Rectal smooth muscle tissue (tissue), 1 donor: Measurements from ENCODE around the gene SORCS1.

ENCODE experiments used
- H3K27ac ChIP-seq: one replicate; pipeline ENCODE4 v1.7.0; 2013; ENCODE audit warnings: low read depth, low read length, inconsistent platforms
- H3K27me3 ChIP-seq: one replicate; pipeline ENCODE4 v1.7.0; 2013; ENCODE audit warnings: low read length; ENCODE audit not compliant: control insufficient read depth, insufficient read depth
- H3K36me3 ChIP-seq: one replicate; pipeline ENCODE4 v1.7.0; 2013; ENCODE audit warnings: low read length; ENCODE audit not compliant: control insufficient read depth, insufficient read depth
- H3K4me1 ChIP-seq: one replicate; pipeline ENCODE4 v1.7.0; 2013; ENCODE audit warnings: low read length; ENCODE audit not compliant: control insufficient read depth, insufficient read depth
- H3K4me3 ChIP-seq: one replicate; pipeline ENCODE4 v1.7.0; 2013; ENCODE audit warnings: low read length
- H3K9ac ChIP-seq: one replicate; pipeline ENCODE4 v1.7.0; 2013; ENCODE audit warnings: low read length

The SORCS1 gene

DNA sequence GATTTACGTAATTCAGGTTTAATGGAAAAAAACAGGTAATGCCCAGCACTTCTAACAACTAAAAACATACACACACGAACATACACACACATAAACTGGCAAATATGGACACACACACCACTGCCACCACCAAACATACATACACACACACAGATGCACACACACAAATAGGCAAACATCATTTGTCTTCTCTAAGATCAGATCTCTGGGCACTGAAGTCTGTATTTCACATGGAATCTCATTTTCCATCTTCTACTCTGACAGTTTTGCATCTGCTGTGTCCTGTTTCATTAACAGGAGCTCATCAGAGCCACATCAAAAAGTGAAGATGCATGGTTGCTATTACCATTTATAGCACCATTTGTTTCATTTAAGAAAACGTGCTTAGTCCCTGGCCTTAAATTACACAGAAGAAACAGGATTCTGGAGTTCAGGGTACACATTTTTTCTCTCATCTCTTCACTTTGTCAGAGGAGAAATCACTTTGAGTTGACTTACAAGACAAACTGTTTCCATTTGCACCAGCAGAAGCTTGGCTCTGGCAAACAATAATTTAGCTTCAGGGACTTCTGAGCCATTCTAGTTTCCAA, 165.3 kb downstream of the SORCS1 start:
- Histone ChIP-seq H3K27ac (no peak overlapping the region), H3K4me1 (peaks cover 14% of the 10 kb centered on the region)

DNA sequence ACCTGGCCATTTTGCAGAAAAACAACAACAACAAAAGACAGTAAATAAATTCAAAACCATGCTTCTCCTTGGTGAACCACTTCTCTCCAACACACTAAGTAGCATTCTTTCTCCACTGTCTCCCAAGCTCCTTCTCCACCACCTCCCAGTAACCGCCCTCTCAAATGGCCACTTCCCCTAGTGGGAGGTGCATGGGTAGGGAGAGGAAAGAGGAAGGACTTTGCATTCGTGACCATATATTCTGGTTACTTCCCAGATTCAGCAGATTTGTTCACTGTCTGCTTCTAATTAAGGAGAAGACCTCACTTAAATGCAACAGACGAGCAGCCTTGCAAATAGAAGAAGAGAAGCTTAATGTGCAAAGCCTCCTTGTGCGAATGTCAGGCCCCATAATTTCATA, 166.8 kb downstream of the SORCS1 start:
- no peaks in the 10 kb centered on the region for H3K36me3 ChIP-seq
- no peak overlapping the region for H3K4me3 ChIP-seq
- no peaks in the 10 kb centered on the region for H3K27me3 ChIP-seq
- no peak overlapping the region for H3K9ac ChIP-seq
- H3K4me1 ChIP-seq, result peaks cover 14% of the 10 kb centered on the region
- H3K27ac ChIP-seq, result no peak overlapping the region

More for the DNA sequence above, 165.3 kb downstream of the SORCS1 start:
- no peaks in the 10 kb centered on the region for H3K36me3 ChIP-seq
- no peaks in the 10 kb centered on the region for H3K27me3 ChIP-seq
- no peak overlapping the region for H3K4me3 ChIP-seq
- H3K9ac ChIP-seq, result no peak overlapping the region

DNA sequence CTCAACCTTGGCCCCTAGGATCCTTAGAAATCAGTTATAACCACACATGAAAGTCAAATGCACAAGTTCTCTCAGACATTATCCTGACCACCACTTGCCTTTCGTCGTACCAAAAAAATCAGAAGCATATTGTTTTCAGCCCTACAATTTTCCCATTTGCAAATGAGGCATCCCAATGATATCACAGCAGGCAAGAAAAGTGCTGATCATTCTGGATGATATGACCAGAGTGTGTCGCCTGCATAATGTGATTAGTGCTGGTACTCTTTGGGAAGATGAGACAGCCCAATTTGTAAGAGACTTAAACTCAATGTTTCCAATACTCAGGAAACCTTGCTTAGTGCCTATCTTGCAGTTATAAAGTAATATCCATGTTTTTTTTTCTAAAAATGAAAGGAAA, 168.0 kb downstream of the SORCS1 start:
- Histone ChIP-seq H3K9ac (no peak overlapping the region), H3K36me3 (no peaks in the 10 kb centered on the region), H3K4me3 (no peak overlapping the region), H3K4me1 (peaks cover 14% of the 10 kb centered on the region), H3K27me3 (no peaks in the 10 kb centered on the region), H3K27ac (no peak overlapping the region)

DNA sequence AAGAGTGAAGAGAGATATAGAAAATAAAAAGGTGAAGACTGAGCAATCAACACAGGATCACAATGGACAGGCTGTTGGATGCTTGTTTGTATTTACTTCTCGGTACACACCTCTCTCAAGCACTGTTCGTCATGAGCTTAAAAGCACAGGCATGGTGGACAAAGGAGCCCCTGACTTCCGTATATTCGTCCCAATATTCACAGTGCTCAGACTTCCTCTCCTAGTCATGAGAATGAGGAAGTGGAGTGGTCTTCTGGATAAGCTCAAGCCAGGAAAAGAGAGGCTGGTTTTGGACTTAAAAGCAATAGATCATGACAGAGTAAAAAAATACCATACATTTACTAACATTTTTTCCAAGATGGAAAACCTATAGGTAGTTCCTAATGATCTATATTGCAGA, 172.5 kb downstream of the SORCS1 start:
- H3K27me3 ChIP-seq, result no peaks in the 10 kb centered on the region
- H3K4me1 ChIP-seq, result no peaks in the 10 kb centered on the region
- H3K36me3 ChIP-seq, result no peaks in the 10 kb centered on the region
- H3K9ac ChIP-seq, result no peak overlapping the region
- H3K27ac ChIP-seq, result no peak overlapping the region
- H3K4me3 ChIP-seq, result no peak overlapping the region

DNA sequence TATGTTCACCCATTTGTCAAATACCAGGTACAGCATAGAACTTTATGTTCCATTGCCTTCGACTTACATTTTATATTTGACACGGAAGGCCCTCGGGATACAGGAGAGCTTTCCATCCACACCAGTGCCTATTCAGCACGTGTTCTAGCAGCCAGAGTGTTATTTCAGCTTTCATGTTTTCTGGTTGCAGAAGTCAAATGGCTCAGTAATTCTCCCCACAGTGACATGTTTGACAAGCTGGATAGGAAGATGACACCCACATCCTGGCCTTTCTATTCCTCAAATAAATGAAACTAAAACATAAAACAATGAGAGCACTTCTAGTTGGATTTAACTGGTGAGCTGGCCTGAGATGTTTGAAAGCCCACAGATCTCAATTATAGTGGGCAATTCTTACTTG, 173.4 kb downstream of the SORCS1 start:
- Histone ChIP-seq H3K9ac (no peak overlapping the region), H3K4me3 (no peak overlapping the region), H3K27ac (no peak overlapping the region)

DNA sequence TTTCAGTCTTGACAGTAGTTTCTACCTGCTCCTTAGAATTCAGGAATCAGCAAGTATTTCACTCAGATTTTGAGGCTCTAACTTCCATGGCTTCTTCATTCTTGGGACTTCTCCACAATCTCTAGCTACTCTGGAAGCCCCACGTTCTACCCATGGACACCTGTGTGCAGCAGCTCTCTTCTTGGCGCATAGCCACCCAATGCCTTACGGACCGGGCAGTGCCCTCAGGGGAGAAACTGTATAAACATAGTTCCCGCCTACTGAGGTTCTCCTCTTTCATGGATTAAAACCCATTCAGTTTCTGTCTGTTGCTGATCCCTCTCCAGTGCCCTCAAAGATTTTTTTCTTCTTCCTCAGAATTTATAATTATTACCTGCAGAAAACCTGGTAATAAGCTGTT, 177.1 kb downstream of the SORCS1 start:
- Histone ChIP-seq H3K27ac (no peak overlapping the region), H3K4me1 (peaks cover 2% of the 10 kb centered on the region), H3K27me3 (no peaks in the 10 kb centered on the region), H3K4me3 (no peak overlapping the region), H3K9ac (no peak overlapping the region), H3K36me3 (no peaks in the 10 kb centered on the region)

More for the DNA sequence above, 173.4 kb downstream of the SORCS1 start:
- no peaks in the 10 kb centered on the region for H3K4me1 ChIP-seq
- H3K27me3 ChIP-seq, result no peaks in the 10 kb centered on the region
- H3K36me3 ChIP-seq, result no peaks in the 10 kb centered on the region

DNA sequence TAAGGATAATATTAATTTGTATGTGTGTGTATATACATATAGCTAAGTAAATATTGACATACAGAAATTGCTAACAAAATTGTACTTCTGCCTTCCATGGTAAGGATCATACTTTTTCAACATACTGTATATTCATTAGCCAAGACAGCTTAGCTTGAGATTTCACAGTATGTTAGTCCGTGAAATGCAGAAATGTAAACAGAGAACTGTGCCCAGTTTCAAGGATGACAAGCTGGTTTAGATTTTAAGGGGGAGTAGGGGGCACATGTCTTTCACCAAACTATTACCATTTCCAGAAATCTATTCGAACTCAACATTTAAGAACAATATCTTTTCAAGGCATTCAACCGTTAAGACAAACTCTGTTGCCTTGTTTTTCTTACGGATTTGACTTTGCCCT, 182.2 kb downstream of the SORCS1 start:
- H3K4me1 ChIP-seq, result peaks cover 10% of the 10 kb centered on the region
- no peak overlapping the region for H3K4me3 ChIP-seq
- no peaks in the 10 kb centered on the region for H3K27me3 ChIP-seq
- no peaks in the 10 kb centered on the region for H3K36me3 ChIP-seq
- no peak overlapping the region for H3K27ac ChIP-seq
- no peak overlapping the region for H3K9ac ChIP-seq

DNA sequence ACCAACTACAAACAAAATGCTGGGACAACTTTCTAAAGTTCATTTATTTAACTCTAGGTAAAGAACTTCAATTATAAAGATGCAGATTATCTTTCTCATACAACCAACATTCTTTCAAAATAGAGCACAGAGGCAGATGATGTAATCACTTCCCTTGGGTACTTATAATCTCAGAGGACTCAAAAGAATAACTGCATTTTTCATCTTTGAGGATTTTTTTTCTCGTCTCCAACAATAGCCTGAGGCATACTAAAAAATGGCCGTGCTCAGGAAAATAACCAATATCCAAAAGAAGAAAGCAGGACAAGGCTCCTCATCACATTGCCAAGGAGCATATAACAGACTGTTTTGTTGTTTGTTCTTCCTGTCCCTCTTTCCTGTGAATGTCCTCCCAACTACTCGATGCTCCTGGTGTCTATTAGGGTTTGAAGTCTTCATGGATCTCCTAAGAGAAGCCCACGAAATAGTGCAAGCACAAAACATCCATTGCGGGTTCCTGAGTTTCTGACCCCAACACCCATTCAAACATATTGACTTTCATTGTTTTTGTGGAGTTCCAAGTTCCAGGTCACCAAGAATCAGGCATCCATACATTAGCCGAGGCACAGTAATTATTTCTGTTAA, 182.9 kb downstream of the SORCS1 start:
- no peaks in the 10 kb centered on the region for H3K27me3 ChIP-seq
- no peak overlapping the region for H3K27ac ChIP-seq
- peaks cover 10% of the 10 kb centered on the region for H3K4me1 ChIP-seq
- no peak overlapping the region for H3K4me3 ChIP-seq
- H3K36me3 ChIP-seq, result no peaks in the 10 kb centered on the region
- no peak overlapping the region for H3K9ac ChIP-seq

DNA sequence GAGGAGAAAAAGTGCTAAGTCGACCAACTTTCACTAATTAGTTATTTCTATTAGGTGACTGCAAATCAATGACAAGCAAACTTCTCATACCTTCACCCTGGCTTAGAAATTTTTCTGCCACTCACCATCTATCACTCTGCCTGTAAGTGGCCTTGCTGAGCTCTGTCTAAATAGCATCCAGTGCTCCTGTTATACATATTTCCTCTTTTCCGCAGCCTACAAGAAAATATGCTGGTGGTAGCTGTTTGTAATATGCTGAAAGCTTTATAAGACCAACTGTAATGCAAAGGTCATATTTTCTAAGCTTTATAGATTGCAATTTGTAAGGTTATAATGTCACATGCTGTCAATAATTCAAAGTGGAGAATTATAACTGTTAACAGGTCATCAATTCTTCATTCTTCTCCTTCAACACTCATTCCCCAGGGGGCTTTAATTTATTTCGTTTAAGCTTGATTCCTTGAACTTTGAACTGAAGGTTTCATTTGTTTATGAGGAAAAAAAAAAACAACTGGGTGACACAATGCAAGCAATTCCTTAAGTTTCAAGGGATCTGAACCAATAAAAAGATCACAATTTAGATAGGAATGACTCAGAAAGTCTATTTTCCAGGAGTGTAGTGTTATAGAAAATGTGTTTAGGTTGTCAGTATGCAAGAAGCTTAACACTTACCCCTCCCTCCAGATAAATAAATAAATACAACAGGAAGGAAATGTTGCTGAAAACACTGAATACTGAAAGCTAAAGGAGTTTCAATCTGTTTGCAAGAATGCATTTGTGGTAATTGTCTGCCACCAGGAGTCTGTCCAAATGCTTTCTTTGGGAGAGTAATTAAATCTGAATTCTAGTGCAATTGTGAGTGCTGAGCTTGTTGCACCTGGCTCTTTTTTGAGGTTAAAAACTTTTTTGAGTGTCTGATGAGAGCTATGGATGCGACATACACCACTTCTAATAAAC, 183.7 kb downstream of the SORCS1 start:
- Histone ChIP-seq H3K36me3 (no peaks in the 10 kb centered on the region), H3K4me1 (peaks cover 10% of the 10 kb centered on the region), H3K9ac (no peak overlapping the region), H3K27me3 (no peaks in the 10 kb centered on the region), H3K4me3 (no peak overlapping the region), H3K27ac (no peak overlapping the region)

DNA sequence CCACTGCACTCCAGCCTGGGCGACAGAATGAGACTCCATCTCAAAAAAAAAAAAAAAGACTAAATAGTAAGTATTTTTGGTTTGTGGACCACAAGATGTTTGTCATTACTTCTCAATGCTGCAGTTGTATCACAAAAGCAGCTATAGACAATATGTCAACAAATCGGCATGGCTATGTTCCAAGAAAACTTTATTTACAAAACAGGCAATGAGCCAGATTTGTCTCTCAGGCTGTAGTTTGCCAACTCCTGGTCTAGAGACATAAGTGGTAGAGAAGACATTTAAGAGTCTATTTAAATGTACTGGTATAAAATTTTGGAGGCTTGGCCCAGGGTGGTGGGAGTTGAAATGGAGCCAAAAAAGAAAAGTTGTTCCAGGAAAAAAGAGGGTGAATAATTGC, 185.8 kb downstream of the SORCS1 start:
- Histone ChIP-seq H3K9ac (no peak overlapping the region), H3K27me3 (no peaks in the 10 kb centered on the region), H3K27ac (no peak overlapping the region), H3K4me3 (no peak overlapping the region), H3K4me1 (peaks cover 10% of the 10 kb centered on the region), H3K36me3 (no peaks in the 10 kb centered on the region)

DNA sequence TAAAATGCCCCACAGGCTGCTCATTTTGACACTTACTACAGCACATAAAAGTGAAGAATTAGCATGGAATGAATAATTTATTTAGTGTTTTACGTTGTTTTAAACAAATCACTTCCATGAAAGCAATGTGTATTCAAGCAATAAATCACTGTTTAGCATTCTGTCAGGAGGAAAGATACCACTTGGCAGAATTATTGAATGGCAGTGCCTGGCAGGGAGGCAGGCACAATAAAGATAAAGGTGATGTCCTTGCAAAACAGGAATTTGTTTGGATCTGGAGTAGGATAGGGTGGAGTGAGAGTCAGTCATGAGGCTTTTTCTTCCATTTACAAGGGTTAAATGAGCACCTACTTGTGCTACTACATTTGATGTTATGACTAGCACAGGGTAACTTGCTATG, 190.8 kb downstream of the SORCS1 start:
- H3K27me3 ChIP-seq, result no peaks in the 10 kb centered on the region
- H3K27ac ChIP-seq, result no peak overlapping the region
- H3K9ac ChIP-seq, result no peak overlapping the region
- H3K4me1 ChIP-seq, result no peaks in the 10 kb centered on the region
- no peak overlapping the region for H3K4me3 ChIP-seq
- no peaks in the 10 kb centered on the region for H3K36me3 ChIP-seq

DNA sequence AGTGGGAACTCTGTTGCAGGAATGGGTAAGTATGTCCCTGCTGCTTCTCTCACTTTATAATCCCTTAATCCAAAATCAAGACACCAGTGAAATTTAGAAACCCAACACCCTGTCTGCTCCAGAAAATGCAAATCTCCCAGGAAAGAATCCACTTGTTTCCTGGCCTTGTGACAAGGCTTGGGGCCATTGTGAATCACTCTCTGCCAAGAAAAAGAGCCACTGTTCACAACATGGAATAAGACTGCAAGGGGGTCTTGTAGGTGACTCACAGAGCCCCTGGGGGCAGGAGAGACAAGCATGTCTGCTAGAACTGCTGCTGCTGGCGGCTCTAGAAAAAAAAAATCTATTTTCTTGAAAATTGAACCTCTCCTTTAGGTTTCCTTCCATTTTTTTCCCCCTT, 191.2 kb downstream of the SORCS1 start:
- Histone ChIP-seq H3K9ac (no peak overlapping the region), H3K36me3 (no peaks in the 10 kb centered on the region), H3K27ac (no peak overlapping the region), H3K4me3 (no peak overlapping the region), H3K4me1 (no peaks in the 10 kb centered on the region), H3K27me3 (no peaks in the 10 kb centered on the region)
